CD14-positive monocyte (primary cell): ENCODE data around the gene PAX8. TPM values are rescaled to one million over a fixed set of nuclear protein-coding genes. Genes with fewer than 3 reads are reported as not detected.

Source experiments
- DNase-seq, 3 donors: peaks; one replicate each; pipeline ENCODE4 v3.0.0-alpha.2; 2011 to 2022
- H2AFZ ChIP-seq: 2 replicates; pipeline ENCODE4 v1.6.0; 2012; ENCODE audit warnings: mild to moderate bottlenecking, low read depth, low read length, inconsistent platforms; ENCODE audit not compliant: insufficient read depth, poor library complexity, severe bottlenecking
- H3K27ac ChIP-seq, 2 donors: 1 replicate in 1 of 2; 2 replicates in 1 of 2; pipeline ENCODE4 v1.5.1; 2012 to 2013; ENCODE audit warnings: low read length in 2 of 2, control low read depth in 1 of 2, inconsistent platforms in 1 of 2, low read depth in 1 of 2, mild to moderate bottlenecking in 1 of 2
- H3K27me3 ChIP-seq, 2 donors: one replicate each; pipeline versions ENCODE4 v1.6.0 to v1.6.1; 2011 to 2013; ENCODE audit warnings: low read length in 2 of 2; ENCODE audit not compliant: control insufficient read depth in 2 of 2, insufficient read depth in 2 of 2
- H3K36me3 ChIP-seq, 2 donors: replicated peaks in 1 of 2; 1 replicate in 1 of 2; 2 replicates in 1 of 2; pipeline versions ENCODE4 v1.5.1 to v1.6.1; 2012 to 2013; ENCODE audit warnings: low read length in 2 of 2, control low read depth in 1 of 2, inconsistent platforms in 1 of 2, mild to moderate bottlenecking in 1 of 2; ENCODE audit not compliant: insufficient read depth in 2 of 2, control insufficient read depth in 1 of 2
- H3K4me1 ChIP-seq, 2 donors: 1 replicate in 1 of 2; 2 replicates in 1 of 2; pipeline versions ENCODE4 v1.5.1 to v1.6.1; 2012 to 2013; ENCODE audit warnings: low read length in 2 of 2, control low read depth in 1 of 2, inconsistent platforms in 1 of 2, mild to moderate bottlenecking in 1 of 2, moderate library complexity in 1 of 2; ENCODE audit not compliant: insufficient read depth in 2 of 2, control insufficient read depth in 1 of 2
- H3K4me2 ChIP-seq: replicated peaks from 2 replicates; pipeline ENCODE3; 2012; ENCODE audit warnings: low read length, moderate library complexity, mild to moderate bottlenecking; ENCODE audit not compliant: poor library complexity, severe bottlenecking; ENCODE audit errors: extremely low read depth
- H3K4me3 ChIP-seq, 3 experiments: fragments of 200-600 bp in 1 of 3; sonication (generic) in 1 of 3; replicated peaks in 1 of 3; 1 replicate in 2 of 3; 2 replicates in 1 of 3; pipeline ENCODE4 v1.5.1; 2011 to 2013; ENCODE audit warnings: low read length in 3 of 3, mild to moderate bottlenecking in 3 of 3, control low read depth in 2 of 3, low read depth in 2 of 3, inconsistent platforms in 1 of 3, moderate library complexity in 1 of 3
- H3K79me2 ChIP-seq: 2 replicates; pipeline ENCODE4 v1.6.0; 2012; ENCODE audit warnings: mild to moderate bottlenecking, control low read depth, inconsistent platforms, low read length, moderate library complexity; ENCODE audit not compliant: insufficient read depth
- H3K9ac ChIP-seq: 2 replicates; pipeline ENCODE4 v1.6.0; 2017; ENCODE audit warnings: low read length, mild to moderate bottlenecking; ENCODE audit not compliant: insufficient read depth, poor library complexity, severe bottlenecking
- H3K9me3 ChIP-seq, 2 donors: replicated peaks in 1 of 2; 1 replicate in 1 of 2; 2 replicates in 1 of 2; pipeline versions ENCODE4 v1.5.1 to v1.6.1; 2012 to 2013; ENCODE audit warnings: low read length in 2 of 2, control low read depth in 1 of 2; ENCODE audit not compliant: control insufficient read depth in 1 of 2, insufficient read depth in 1 of 2
- H4K20me1 ChIP-seq: 2 replicates; pipeline ENCODE4 v1.6.0; 2012; ENCODE audit warnings: mild to moderate bottlenecking, low read length, control low read depth, moderate library complexity; ENCODE audit not compliant: insufficient read depth
- H3K27ac Mint-ChIP-seq, 7 donors: one replicate each; pipeline ENCODE4 v1.8.0; 2020; ENCODE audit warnings: mild to moderate bottlenecking in 7 of 7, mixed read lengths in 7 of 7, moderate library complexity in 6 of 7, inconsistent platforms in 2 of 7
- H3K27me3 Mint-ChIP-seq, 3 donors: one replicate each; pipeline ENCODE4 v1.8.0; 2021 to 2022; ENCODE audit warnings: low read depth in 3 of 3, mild to moderate bottlenecking in 3 of 3, mixed read lengths in 3 of 3, moderate library complexity in 3 of 3, inconsistent platforms in 1 of 3
- H3K36me3 Mint-ChIP-seq, 2 donors: one replicate each; pipeline ENCODE4 v1.8.0; 2020; ENCODE audit warnings: mixed read lengths in 2 of 2, inconsistent platforms in 1 of 2, mild to moderate bottlenecking in 1 of 2
- H3K4me1 Mint-ChIP-seq: one replicate; pipeline ENCODE4 v1.8.0; 2020; ENCODE audit warnings: mild to moderate bottlenecking, mixed read lengths
- H3K4me3 Mint-ChIP-seq, 2 donors: one replicate each; pipeline ENCODE4 v1.8.0; 2020; ENCODE audit warnings: mild to moderate bottlenecking in 2 of 2, mixed read lengths in 2 of 2, moderate library complexity in 1 of 2
- H3K9me3 Mint-ChIP-seq, 7 donors: one replicate each; pipeline ENCODE4 v1.8.0; 2020 to 2022; ENCODE audit warnings: mixed read lengths in 7 of 7, mild to moderate bottlenecking in 6 of 7, moderate library complexity in 6 of 7, inconsistent platforms in 2 of 7
- CTCF ChIP-seq: fragments of 200-600 bp; IDR thresholded peaks from one replicate; pipeline ENCODE4 v1.8.0; 2022; ENCODE audit warnings: antibody characterized with exemption, mild to moderate bottlenecking
- WGBS: methylation state at CpG from one replicate; pipeline ENCODE4 v1.1.5; 2013; ENCODE audit warnings: missing lambda C conversion rate; ENCODE audit not compliant: insufficient coverage; 5-methylcytosine and 5-hydroxymethylcytosine counted together
- intact Hi-C, 2 donors: fragments of 100-400 bp; cut with micrococcal nuclease; formaldehyde crosslinking; loops; one replicate each; pipeline versions ENCODE4 v1.15.0 to v1.15.1; 2023
- polyA plus RNA-seq, 3 donors: library from polyadenylated mRNA; depleted of rRNA in 1 of 3; unstranded in 2 of 3; stranded (reverse) in 1 of 3; fragments of 300-500 nt in 2 of 3; fragments of >200 nt in 1 of 3; fragmentation: Illumina TruSeq in 2 of 3; gene quantifications; 1 replicate in 2 of 3; 2 replicates in 1 of 3; pipeline ENCODE4 v1.2.3, GENCODE V29; 2012 to 2021

The PAX8 gene
- polyA plus RNA-seq, 3 donors: 0.26 to 0.47 (median 0.36) TPM

- H3K4me2 ChIP-seq: no peak overlapping the region
- peaks cover 27% of the 10 kb centered on the region for H3K4me1 Mint-ChIP-seq
- no peak for TF ChIP-seq CTCF
- peaks cover 0 to 2% (median 0%) of the 10 kb centered on the region in 7 donors for H3K9me3 Mint-ChIP-seq
- no peak overlapping the region for H3K27ac ChIP-seq
- H3K4me3 Mint-ChIP-seq: no peak overlapping the region
- H3K36me3 Mint-ChIP-seq: peaks cover 0 to 3% of the 10 kb centered on the region in 2 donors
- no peaks in the 10 kb centered on the region for H4K20me1 ChIP-seq
- no peak overlapping the region for H2AFZ ChIP-seq
- no CpG with 5 or more reads among the region's 1 CpG for WGBS
- H3K9ac ChIP-seq: no peak overlapping the region
- no peaks in the 10 kb centered on the region for H3K36me3 ChIP-seq
- intact Hi-C loops: no loop called here
- no peaks in the 10 kb centered on the region for H3K9me3 ChIP-seq
- no peaks in the 10 kb centered on the region for H3K27me3 ChIP-seq
- peaks cover 16 to 19% of the 10 kb centered on the region in 2 donors for H3K4me1 ChIP-seq
- no peak for DNase-seq
- no peak overlapping the region for H3K27ac Mint-ChIP-seq
- H3K79me2 ChIP-seq: no peaks in the 10 kb centered on the region
- H3K4me3 ChIP-seq: no peak overlapping the region
- peaks cover 0 to 4% (median 1%) of the 10 kb centered on the region in 3 donors for H3K27me3 Mint-ChIP-seq
Observed at GRCh38 chr2:113227290-113227689, 51.4 kb downstream of the PAX8 start.

GRCh38 chr2:113226462-113226861, 52.3 kb downstream of the PAX8 start:
- Histone ChIP-seq H3K9ac (no peak overlapping the region), H3K79me2 (no peaks in the 10 kb centered on the region), H3K9me3 (no peaks in the 10 kb centered on the region), H3K4me3 (no peak overlapping the region), H4K20me1 (no peaks in the 10 kb centered on the region), H3K27me3 (no peaks in the 10 kb centered on the region), H2AFZ (no peak overlapping the region), H3K27ac (no peak overlapping the region), H3K36me3 (no peaks in the 10 kb centered on the region), H3K4me1 (peaks cover 13 to 15% of the 10 kb centered on the region in 2 donors), H3K4me2 (no peak overlapping the region)
- no CpG with 5 or more reads among the region's 4 CpGs for WGBS
- Mint-ChIP-seq H3K9me3 (peaks cover 0 to 2% (median 0%) of the 10 kb centered on the region in 7 donors), H3K4me1 (peaks cover 23% of the 10 kb centered on the region), H3K27me3 (peaks cover 0 to 4% (median 1%) of the 10 kb centered on the region in 3 donors), H3K36me3 (no peaks in the 10 kb centered on the region), H3K4me3 (no peak overlapping the region), H3K27ac (no peak overlapping the region)
- no peak for TF ChIP-seq CTCF
- no peak for DNase-seq
- intact Hi-C loops: no loop called here
